Thoracic aorta (tissue), 2 donors: ENCODE measurements around the gene MED12L. TPM values are rescaled to one million over a fixed set of nuclear protein-coding genes. Genes with fewer than 3 reads are reported as not detected.

Source experiments
- ATAC-seq: fragments of 150-250 bp; one replicate; pipeline ENCODE4 v1.8.0; 2017; ENCODE audit warnings: low read depth; ENCODE audit not compliant: insufficient number of reproducible peaks, low FRiP score
- DNase-seq: peaks from one replicate; pipeline ENCODE4 v3.0.0-alpha.2; 2020; ENCODE audit warnings: low spot score
- H3K27ac ChIP-seq, 2 donors: fragments of 200-600 bp; sonication (generic); 1 replicate in 1 of 2; 2 replicates in 1 of 2; pipeline ENCODE4 v1.5.1; 2016; ENCODE audit warnings: mild to moderate bottlenecking in 2 of 2, moderate library complexity in 2 of 2
- H3K27me3 ChIP-seq: fragments of 200-600 bp; sonication (generic); replicated peaks from 2 replicates; pipeline ENCODE4 v1.6.0; 2016; ENCODE audit warnings: mild to moderate bottlenecking; ENCODE audit not compliant: insufficient read depth
- H3K36me3 ChIP-seq: fragments of 200-600 bp; sonication (generic); one replicate; pipeline ENCODE4 v1.5.1; 2016
- H3K4me1 ChIP-seq, 2 donors: fragments of 200-600 bp; sonication (generic); 1 replicate in 1 of 2; 2 replicates in 1 of 2; pipeline versions ENCODE4 v1.5.1 to v1.6.0; 2016; ENCODE audit warnings: low read depth in 2 of 2, mild to moderate bottlenecking in 1 of 2; ENCODE audit not compliant: control insufficient read depth in 1 of 2
- H3K4me3 ChIP-seq: fragments of 200-600 bp; sonication (generic); 2 replicates; pipeline ENCODE4 v1.5.1; 2016; ENCODE audit warnings: mild to moderate bottlenecking
- H3K9me3 ChIP-seq: fragments of 200-600 bp; sonication (generic); 2 replicates; pipeline ENCODE4 v1.5.1; 2016
- CTCF ChIP-seq: fragments of 200-600 bp; sonication (generic); IDR thresholded peaks from one replicate; pipeline ENCODE4 v1.5.1; 2019; ENCODE audit warnings: antibody characterized with exemption
- total RNA-seq, 2 donors: library from RNA; depleted of rRNA; stranded (reverse); fragments of >200 nt; gene quantifications; one replicate each; pipeline versions ENCODE4 v1.1.0 to v1.2.3, GENCODE V29; 2016

Gene MED12L
- 1 to 10 TPM in 1 of 2 donors, under 1 TPM in 1; 0.27 to 2.0 TPM for total RNA-seq

- ATAC-seq = peak; percentile 52
- peak within 1 kb of the TSS in 1 of 2 donors; percentile 11 for H3K27ac ChIP-seq
These were observed at the start of gene MED12L for GRCh38 chr3:151085227-151085888. Gene MED12L, plus strand, starts transcription at chr3:151085664. Its CDS starts 1,263 bp downstream, at chr3:151086927.

GRCh38 chr3:151037746-151038477 lies 47.6 kb upstream of the MED12L start:
- H3K9me3 ChIP-seq = no peaks in the 10 kb centered on the region
- no peaks in the 10 kb centered on the region for H3K36me3 ChIP-seq
- no peak for DNase-seq
- no peak for ATAC-seq
- H3K27me3 ChIP-seq = no peaks in the 10 kb centered on the region
- H3K27ac ChIP-seq = no peak overlapping the region
- H3K4me3 ChIP-seq = no peak overlapping the region
- TF ChIP-seq CTCF = no peak
- no peaks in the 10 kb centered on the region for H3K4me1 ChIP-seq

More at GRCh38 chr3:151085227-151085888, at the start of gene MED12L:
- no peak for TF ChIP-seq CTCF
- Histone ChIP-seq H3K4me1 (peaks cover 0 to 16% of the 10 kb centered on the region in 2 donors), H3K36me3 (no peaks in the 10 kb centered on the region), H3K4me3 (peak within 1 kb of the TSS; percentile 93), H3K9me3 (no peaks in the 10 kb centered on the region), H3K27me3 (no peaks in the 10 kb centered on the region)
- no peak for DNase-seq

- no peak overlapping the region for H3K27ac ChIP-seq
- H3K9me3 ChIP-seq = no peaks in the 10 kb centered on the region
- no peaks in the 10 kb centered on the region for H3K36me3 ChIP-seq
- no peak for TF ChIP-seq CTCF
- ATAC-seq = no peak
- DNase-seq = no peak
- no peaks in the 10 kb centered on the region for H3K27me3 ChIP-seq
- H3K4me3 ChIP-seq = no peak overlapping the region
- H3K4me1 ChIP-seq = no peaks in the 10 kb centered on the region
These were observed 40.8 kb upstream of the MED12L start for GRCh38 chr3:151044706-151045105.

- Histone ChIP-seq H3K27ac (no peak overlapping the region), H3K4me1 (no peaks in the 10 kb centered on the region), H3K36me3 (no peaks in the 10 kb centered on the region), H3K4me3 (no peak overlapping the region), H3K9me3 (no peaks in the 10 kb centered on the region), H3K27me3 (no peaks in the 10 kb centered on the region)
- ATAC-seq (no peak), DNase-seq (no peak)
- TF ChIP-seq CTCF = no peak
These were observed 37.8 kb upstream of the MED12L start for GRCh38 chr3:151047636-151048035.

GRCh38 chr3:151051533-151051932 lies 33.9 kb upstream of the MED12L start:
- H3K27me3 ChIP-seq = no peaks in the 10 kb centered on the region
- no peak overlapping the region for H3K4me3 ChIP-seq
- H3K27ac ChIP-seq = no peak overlapping the region
- H3K4me1 ChIP-seq = no peaks in the 10 kb centered on the region
- no peak for TF ChIP-seq CTCF
- no peak for ATAC-seq
- no peak for DNase-seq
- no peaks in the 10 kb centered on the region for H3K36me3 ChIP-seq
- no peaks in the 10 kb centered on the region for H3K9me3 ChIP-seq
